Kidney epithelial cell (primary cell): ENCODE measurements around the gene PRELP. TPM values are rescaled to one million over a fixed set of nuclear protein-coding genes. Genes with fewer than 3 reads are reported as not detected.

Experiments
- DNase-seq: peaks from one replicate; pipeline ENCODE4 v3.0.0-alpha.2; 2010; ENCODE audit warnings: low read depth
- H3K27me3 ChIP-seq: 2 replicates; pipeline ENCODE4 v1.6.0; 2011; ENCODE audit warnings: low read length; ENCODE audit not compliant: control insufficient read depth, insufficient read depth
- H3K36me3 ChIP-seq: 2 replicates; pipeline ENCODE4 v1.5.1; 2011; ENCODE audit warnings: low read length; ENCODE audit not compliant: control insufficient read depth, insufficient read depth
- H3K4me3 ChIP-seq: 2 replicates; pipeline ENCODE4 v1.5.1; 2011; ENCODE audit warnings: low read depth, mild to moderate bottlenecking, control low read depth, low read length
- CTCF ChIP-seq: IDR thresholded peaks from 2 replicates; pipeline ENCODE4 v1.5.1; 2011; ENCODE audit warnings: mild to moderate bottlenecking, moderate library complexity, low read length, control low read depth, inconsistent platforms; ENCODE audit not compliant: insufficient read depth, poor library complexity, severe bottlenecking
- total RNA-seq: library from RNA; depleted of rRNA; stranded (reverse); fragments of >200 nt; gene quantifications from 2 replicates; pipeline ENCODE4 v1.2.3, GENCODE V29; 2015

PRELP gene
- total RNA-seq, 1 donor from 2014 or later, result under 0.01 TPM

DNA sequence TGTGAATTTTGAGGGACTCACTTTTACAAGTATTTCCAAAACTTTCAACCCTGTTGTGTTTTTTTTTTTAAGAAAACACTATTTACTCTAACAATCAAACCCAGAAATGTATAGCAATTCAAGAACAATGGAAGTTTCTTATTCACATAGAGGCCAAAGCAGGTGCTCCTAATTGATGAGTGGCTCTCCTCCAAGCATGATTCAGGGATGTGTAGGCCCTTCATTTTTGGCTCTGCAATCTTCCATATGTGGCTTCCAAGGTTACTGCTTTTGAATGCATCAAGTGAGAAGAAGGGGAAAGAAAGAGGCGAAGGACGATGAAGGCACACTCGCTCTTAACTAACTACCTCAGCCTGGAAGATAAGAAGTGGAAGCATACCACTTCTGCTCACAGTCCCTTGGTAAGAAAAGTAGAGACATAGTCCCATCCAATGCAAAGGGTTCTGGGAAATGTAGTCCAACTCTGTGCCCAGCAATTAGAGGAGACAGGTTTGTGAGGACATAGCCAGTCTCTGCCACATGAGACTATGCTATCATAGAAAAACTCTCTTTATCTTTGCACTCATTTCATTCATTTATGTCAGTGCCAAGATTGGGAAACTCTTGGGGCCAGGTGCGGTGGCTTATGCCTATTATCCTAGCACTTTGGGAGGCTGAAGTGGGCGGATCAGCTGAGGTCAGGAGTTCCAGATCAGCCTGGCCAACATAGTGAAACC lies 64.4 kb downstream of the PRELP start:
- TF ChIP-seq CTCF, result no peak
- Histone ChIP-seq H3K4me3 (no peak overlapping the region), H3K36me3 (no peaks in the 10 kb centered on the region), H3K27me3 (no peaks in the 10 kb centered on the region)
- no peak for DNase-seq

Other genes starting within 250 kb of the PRELP start
- not detected in 2 replicates for gene CHIT1, start 246.1 kb upstream of the PRELP start, total RNA-seq
- gene BTG2, start 170.3 kb upstream of the PRELP start, total RNA-seq, result 24.1 and 24.3 TPM in 2 replicates
- 0.62 and 0.79 TPM in 2 replicates for gene FMOD, start 124.7 kb upstream of the PRELP start, total RNA-seq
- gene OPTC, start 18.3 kb downstream of the PRELP start, total RNA-seq, result not detected in 2 replicates
- 38.8 and 47.2 TPM in 2 replicates for gene ATP2B4, start 151.0 kb downstream of the PRELP start, total RNA-seq